HCT116 (cell line): Measurements from ENCODE around the gene NSD2. TPM values are rescaled to one million over a fixed set of nuclear protein-coding genes. Genes with fewer than 3 reads are reported as not detected.
"Not testable (repeated sequence)": the region's sequence is repeated elsewhere in the genome, so short reads cannot be mapped to it uniquely, and the experiment has no call there.

ENCODE experiments used
- ATAC-seq: fragments of 200-7000 bp; cut with Tn5 transposase; 2 replicates; pipeline ENCODE4 v1.9.1; 2020; ENCODE audit warnings: mild to moderate bottlenecking, moderate library complexity
- BruUV-seq: library from RNA; stranded (reverse); fragments of 400-500 nt; replicated peaks from 2 replicates; lab custom pipeline; 2021; lab: Mats Ljungman, UMichigan
- CTCF ChIA-PET: fragments of 300-600 bp; sonication (Branson Sonifier 250); formaldehyde crosslinking; loops from one replicate; lab custom pipeline; 2021; ENCODE audit warnings: antibody characterized with exemption; lab: Charles Lee
- POLR2A ChIA-PET: fragments of 300-600, 350-600 bp; sonication (Branson Sonifier 250); formaldehyde crosslinking; loops from one replicate; lab custom pipeline; 2021; ENCODE audit warnings: antibody characterized with exemption; lab: Charles Lee
- RAD21 ChIA-PET, 2 experiments: fragments of 300-600 bp; sonication (Branson Sonifier 250); formaldehyde crosslinking; loops; one replicate each; lab custom pipeline; 2023; ENCODE audit warnings: low total read pairs in 2 of 2; ENCODE audit not compliant: uncharacterized antibody in 2 of 2, unreplicated experiment in 2 of 2, low non-redundant PET in 1 of 2; lab: Charles Lee
- DNase-seq: peaks from one replicate; pipeline ENCODE4 v3.0.0-alpha.2; 2010; ENCODE audit warnings: low read depth, low spot score
- H2AFZ ChIP-seq: fragments of 200-600 bp; shearing (Covaris generic), sonication (generic); 2 replicates; pipeline ENCODE4 v1.6.1; 2017; ENCODE audit warnings: low read depth, mixed run types, mixed read lengths, antibody characterized with exemption, low read length; ENCODE audit not compliant: poor library complexity, severe bottlenecking
- H3K27ac ChIP-seq: 2 replicates; pipeline ENCODE4 v1.5.1; 2012; ENCODE audit warnings: low read depth, low read length
- H3K27me3 ChIP-seq: fragments of 200-600 bp; sonication (generic); 2 replicates; pipeline ENCODE4 v1.6.1; 2016; ENCODE audit warnings: mixed run types, low read length, mixed read lengths; ENCODE audit not compliant: insufficient read depth
- H3K36me3 ChIP-seq, 2 experiments: fragments of 200-500 bp in 1 of 2; fragments of 200-600 bp in 1 of 2; sonication (Bioruptor generic) in 1 of 2; sonication (generic) in 1 of 2; 2 replicates each; pipeline versions ENCODE4 v1.5.1 to v1.6.1; 2014 to 2016; ENCODE audit warnings: low read length in 2 of 2, inconsistent platforms in 1 of 2, mixed read lengths in 1 of 2, mixed run types in 1 of 2; ENCODE audit not compliant: insufficient read depth in 2 of 2, control insufficient read depth in 1 of 2
- H3K4me1 ChIP-seq, 2 experiments: fragments of 200-600 bp in 1 of 2; sonication (generic) in 1 of 2; 2 replicates each; pipeline versions ENCODE4 v1.5.1 to v1.6.1; 2012 to 2017; ENCODE audit warnings: low read length in 2 of 2, inconsistent platforms in 1 of 2, mild to moderate bottlenecking in 1 of 2, mixed read lengths in 1 of 2, mixed run types in 1 of 2, moderate library complexity in 1 of 2; ENCODE audit not compliant: insufficient read depth in 2 of 2, control insufficient read depth in 1 of 2
- H3K4me2 ChIP-seq: fragments of 200-600 bp; sonication (generic); 2 replicates; pipeline ENCODE4 v1.6.1; 2017; ENCODE audit warnings: mixed run types, low read length, mixed read lengths
- H3K4me3 ChIP-seq, 2 experiments: fragments of 200-600 bp in 1 of 2; sonication (generic) in 1 of 2; replicated peaks in 1 of 2; 2 replicates each; pipeline ENCODE4 v1.5.1; 2011 to 2016; ENCODE audit warnings: low read length in 2 of 2, control low read depth in 1 of 2, low read depth in 1 of 2, mild to moderate bottlenecking in 1 of 2, mixed read lengths in 1 of 2, mixed run types in 1 of 2
- H3K79me2 ChIP-seq: fragments of 200-600 bp; sonication (generic); 2 replicates; pipeline ENCODE4 v1.6.1; 2017; ENCODE audit warnings: mild to moderate bottlenecking, mixed run types, low read length, moderate library complexity, mixed read lengths; ENCODE audit not compliant: insufficient read depth
- H3K9ac ChIP-seq: fragments of 200-600 bp; sonication (generic); 2 replicates; pipeline ENCODE4 v1.6.1; 2016; ENCODE audit warnings: low read length, mixed read lengths
- H3K9me2 ChIP-seq: fragments of 200-600 bp; sonication (generic), shearing (Covaris generic); 2 replicates; pipeline ENCODE4 v1.6.1; 2017; ENCODE audit warnings: mixed run types, mild to moderate bottlenecking, moderate library complexity; ENCODE audit not compliant: insufficient read depth
- H3K9me3 ChIP-seq, 2 experiments: fragments of 200-500 bp in 1 of 2; fragments of 200-600 bp in 1 of 2; sonication (Bioruptor generic) in 1 of 2; sonication (generic) in 1 of 2; 2 replicates each; pipeline ENCODE4 v1.6.1; 2014 to 2017; ENCODE audit warnings: low read length in 2 of 2, mixed read lengths in 2 of 2, inconsistent platforms in 1 of 2, low read depth in 1 of 2, mild to moderate bottlenecking in 1 of 2, mixed run types in 1 of 2, moderate library complexity in 1 of 2; ENCODE audit not compliant: control insufficient read depth in 1 of 2, insufficient read depth in 1 of 2
- H4K20me1 ChIP-seq: fragments of 200-600 bp; sonication (generic), shearing (Covaris generic); 2 replicates; pipeline ENCODE4 v1.6.1; 2017; ENCODE audit warnings: mixed run types, mild to moderate bottlenecking, moderate library complexity; ENCODE audit not compliant: insufficient read depth
- intact Hi-C: fragments of 100-400 bp; cut with micrococcal nuclease; formaldehyde crosslinking; loops from 2 replicates; pipeline ENCODE4 v1.10.0; 2022
- microRNA counts: library from miRNA; unstranded; fragments of <30 nt; microRNA quantifications from one replicate; lab custom pipeline; 2015
- microRNA-seq: library from miRNA; unstranded; fragments of <30 nt; microRNA quantifications from one replicate; pipeline ENCODE4, GENCODE V29; 2016; ENCODE audit warnings: borderline number of aligned reads
- total RNA-seq: library from RNA; stranded (reverse); gene quantifications from one replicate; pipeline ENCODE4 v1.2.1, GENCODE V29; 2021; ENCODE audit not compliant: unreplicated experiment

The NSD2 gene
- total RNA-seq, 1 experiment from 2014 or later = 145 TPM

DNA sequence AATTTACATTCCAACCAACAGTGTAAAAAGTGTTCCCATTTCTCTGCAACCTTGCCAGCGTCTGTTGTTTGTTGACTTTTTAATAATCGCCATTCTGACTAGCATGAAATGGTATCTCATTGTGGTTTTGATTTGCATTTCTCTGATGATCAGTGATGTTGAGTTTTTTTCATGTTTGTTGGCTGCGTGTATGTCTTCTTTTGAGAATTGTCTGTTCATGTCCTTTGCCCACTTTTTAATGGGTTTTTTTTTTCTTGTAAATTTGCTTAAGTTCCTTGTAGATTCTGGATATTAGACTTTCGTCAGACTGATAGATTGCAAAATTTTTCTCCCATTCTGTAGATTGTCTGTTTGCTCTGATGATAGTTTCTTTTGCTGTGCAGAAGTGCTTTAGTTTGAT, 155.9 kb downstream of the NSD2 start:
- DNase-seq, H3K9ac ChIP-seq, POLR2A ChIA-PET, H3K4me3 ChIP-seq, H3K9me2 ChIP-seq, H3K4me1 ChIP-seq, H4K20me1 ChIP-seq, intact Hi-C loops, CTCF ChIA-PET, BruUV-seq, H3K27ac ChIP-seq, H2AFZ ChIP-seq, H3K36me3 ChIP-seq, ATAC-seq, H3K79me2 ChIP-seq, H3K27me3 ChIP-seq, RAD21 ChIA-PET, H3K9me3 ChIP-seq, H3K4me2 ChIP-seq: not testable (repeated sequence)

DNA sequence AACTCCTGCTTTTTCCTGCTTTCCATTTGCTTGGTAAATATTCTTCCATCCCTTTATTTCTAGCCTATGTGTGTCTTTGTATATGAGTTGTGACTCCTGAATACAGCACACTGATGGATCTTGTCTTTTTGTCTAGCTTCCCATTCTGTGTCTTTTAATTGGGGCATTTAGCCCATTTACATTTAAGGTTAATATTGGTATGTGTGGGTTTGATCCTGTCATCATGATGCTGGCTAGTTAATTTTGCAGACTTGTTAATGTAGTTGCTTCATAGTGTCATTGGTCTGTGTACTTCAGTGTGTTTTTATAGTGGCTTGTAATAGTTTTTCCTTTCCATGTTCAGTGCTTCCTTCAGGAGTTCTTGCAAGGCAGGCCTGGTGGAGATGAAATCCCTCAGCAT, 160.0 kb downstream of the NSD2 start:
- RAD21 ChIA-PET, H3K79me2 ChIP-seq, H3K36me3 ChIP-seq, H3K4me1 ChIP-seq, POLR2A ChIA-PET, BruUV-seq, intact Hi-C loops, H3K4me3 ChIP-seq, CTCF ChIA-PET, DNase-seq, H2AFZ ChIP-seq, H4K20me1 ChIP-seq, H3K9me2 ChIP-seq, H3K9me3 ChIP-seq, H3K4me2 ChIP-seq, H3K9ac ChIP-seq, H3K27me3 ChIP-seq, ATAC-seq, H3K27ac ChIP-seq: not testable (repeated sequence)

MicroRNA genes within 50 kb of the gene (microRNA counts, 767-probe panel; counts per million panel counts)
- microRNA hsa-miR-943 (lab: Ali Mortazavi, UCI) = not detected

Small RNAs within 50 kb of the gene (microRNA-seq; reads per million reads assigned to microRNA genes)
- gene MIR943 = not detected

Other genes with a start within 250 kb of the NSD2 start
- gene FAM53A, start 187.1 kb upstream of the NSD2 start, total RNA-seq = 1.1 TPM
- gene SLBP, start 159.1 kb upstream of the NSD2 start, total RNA-seq = 101 TPM
- 29.4 TPM for gene TMEM129, start 150.1 kb upstream of the NSD2 start, total RNA-seq
- 106 TPM for gene TACC3, start 149.9 kb upstream of the NSD2 start, total RNA-seq
- gene FGFR3, start 78.1 kb upstream of the NSD2 start, total RNA-seq = 31.7 TPM
- 67.3 TPM for gene LETM1, start 15.2 kb upstream of the NSD2 start, total RNA-seq
- gene NELFA, start 137.6 kb downstream of the NSD2 start, total RNA-seq = 56.1 TPM
- 9.2 TPM for gene NAT8L, start 187.9 kb downstream of the NSD2 start, total RNA-seq